H1 (cell line): ENCODE results near the gene TSPAN2. TPM values are rescaled to one million over a fixed set of nuclear protein-coding genes. Genes with fewer than 3 reads are reported as not detected.

Source experiments
- CTCF ChIA-PET: fragments of 300-600 bp; sonication (Branson Sonifier 250); formaldehyde crosslinking; loops from one replicate; lab custom pipeline; 2021; ENCODE audit not compliant: partially characterized antibody; lab: Charles Lee
- POLR2A ChIA-PET: fragments of 300-600 bp; sonication (Branson Sonifier 250); formaldehyde crosslinking; loops from one replicate; lab custom pipeline; 2021; ENCODE audit warnings: inconsistent platforms; ENCODE audit not compliant: partially characterized antibody; lab: Charles Lee
- DNase-seq, 2 experiments: peaks; one replicate each; pipeline versions ENCODE4 v3.0.0 to v3.0.0-alpha.2; 2010 to 2022; ENCODE audit warnings: low spot score in 2 of 2, low read depth in 1 of 2, mixed read lengths in 1 of 2
- FAIRE-seq: peaks from 2 replicates; lab custom pipeline; 2011; peaks lifted over from hg19 to GRCh38; lab: Jason Lieb, UNC
- H2AFZ ChIP-seq: 2 replicates; pipeline ENCODE4 v1.8.1; 2012; ENCODE audit warnings: low read length, inconsistent platforms
- H2AK5ac ChIP-seq: 2 replicates; pipeline ENCODE4 v1.6.1; 2013; ENCODE audit warnings: low read depth, low read length
- H2BK120ac ChIP-seq: replicated peaks from 2 replicates; pipeline ENCODE3; 2013; ENCODE audit warnings: low read depth, low read length, inconsistent platforms
- H2BK12ac ChIP-seq: 2 replicates; pipeline ENCODE4 v1.6.1; 2013; ENCODE audit warnings: low read depth, low read length
- H2BK15ac ChIP-seq: 2 replicates; pipeline ENCODE4 v1.6.1; 2013; ENCODE audit warnings: low read length
- H2BK20ac ChIP-seq: 2 replicates; pipeline ENCODE4 v1.6.1; 2013; ENCODE audit warnings: low read length
- H2BK5ac ChIP-seq: 2 replicates; pipeline ENCODE4 v1.6.1; 2013; ENCODE audit warnings: low read depth, low read length
- H3K14ac ChIP-seq: 2 replicates; pipeline ENCODE4 v1.6.1; 2013; ENCODE audit warnings: inconsistent platforms; ENCODE audit not compliant: insufficient read length
- H3K18ac ChIP-seq: 2 replicates; pipeline ENCODE4 v1.6.1; 2013; ENCODE audit warnings: low read length; ENCODE audit errors: extremely low read depth
- H3K23ac ChIP-seq: 2 replicates; pipeline ENCODE4 v1.6.1; 2013; ENCODE audit warnings: inconsistent platforms; ENCODE audit not compliant: insufficient read length
- H3K23me2 ChIP-seq: 2 replicates; pipeline ENCODE4 v1.6.1; 2013; ENCODE audit warnings: low read depth, low read length
- H3K27ac ChIP-seq: 2 replicates; pipeline ENCODE4 v1.6.1; 2011; ENCODE audit warnings: low read depth, low read length, inconsistent platforms
- H3K27me3 ChIP-seq, 4 experiments: replicated peaks in 1 of 4; 1 replicate in 1 of 4; 2 replicates in 3 of 4; pipeline versions ENCODE4 v1.6.1 to v1.8.1; 2011 to 2013; ENCODE audit warnings: low read length in 3 of 4, mild to moderate bottlenecking in 3 of 4, inconsistent platforms in 2 of 4, mixed read lengths in 2 of 4, moderate library complexity in 1 of 4; ENCODE audit not compliant: control insufficient read depth in 3 of 4, insufficient read depth in 3 of 4; ENCODE audit errors: extremely low read depth in 1 of 4
- H3K36me3 ChIP-seq, 4 experiments: 2 replicates each; pipeline versions ENCODE4 v1.6.1 to v1.8.1; 2011 to 2013; ENCODE audit warnings: mild to moderate bottlenecking in 4 of 4, low read length in 3 of 4, moderate library complexity in 2 of 4, control low read depth in 1 of 4, inconsistent platforms in 1 of 4; ENCODE audit not compliant: insufficient read depth in 4 of 4, control insufficient read depth in 2 of 4
- H3K4ac ChIP-seq: replicated peaks from 2 replicates; pipeline ENCODE3; 2013; ENCODE audit warnings: low read length, low read depth, mixed read lengths, inconsistent platforms; ENCODE audit not compliant: insufficient read length
- H3K4me1 ChIP-seq, 4 experiments: replicated peaks in 1 of 4; 1 replicate in 1 of 4; 2 replicates in 3 of 4; pipeline versions ENCODE4 v1.6.1 to v1.8.1; 2011 to 2013; ENCODE audit warnings: low read length in 3 of 4, inconsistent platforms in 2 of 4, mixed read lengths in 1 of 4; ENCODE audit not compliant: insufficient read depth in 4 of 4, control insufficient read depth in 3 of 4
- H3K4me2 ChIP-seq, 2 experiments: 2 replicates each; pipeline versions ENCODE4 v1.6.1 to v1.8.1; 2011 to 2013; ENCODE audit warnings: low read depth in 2 of 2, low read length in 2 of 2, control low read depth in 1 of 2, inconsistent platforms in 1 of 2, mild to moderate bottlenecking in 1 of 2; ENCODE audit not compliant: insufficient read depth in 1 of 2
- H3K4me3 ChIP-seq, 4 experiments: fragments of 200-600, 300-600 bp in 1 of 4; sonication (generic), shearing (Covaris generic), sonication (Bioruptor Twin) in 1 of 4; 2 replicates each; pipeline versions ENCODE4 v1.5.1 to v1.8.1; 2011 to 2016; ENCODE audit warnings: low read length in 4 of 4, low read depth in 3 of 4, control low read depth in 2 of 4, inconsistent platforms in 2 of 4, mild to moderate bottlenecking in 2 of 4, mixed read lengths in 1 of 4, moderate library complexity in 1 of 4; ENCODE audit not compliant: insufficient read depth in 2 of 4; ENCODE audit errors: extremely low read depth in 1 of 4
- H3K56ac ChIP-seq: replicated peaks from 2 replicates; pipeline ENCODE3; 2013; ENCODE audit warnings: low read depth, mild to moderate bottlenecking, mixed read lengths, low read length, inconsistent platforms; ENCODE audit not compliant: insufficient read length
- H3K79me1 ChIP-seq: 2 replicates; pipeline ENCODE4 v1.6.1; 2013; ENCODE audit warnings: low read depth, low read length, control low read depth
- H3K79me2 ChIP-seq, 2 experiments: 2 replicates each; pipeline versions ENCODE4 v1.6.1 to v1.8.1; 2012 to 2013; ENCODE audit warnings: low read length in 2 of 2, mild to moderate bottlenecking in 2 of 2, inconsistent platforms in 1 of 2; ENCODE audit not compliant: insufficient read depth in 2 of 2, control insufficient read depth in 1 of 2
- H3K9ac ChIP-seq, 4 experiments: replicated peaks in 1 of 4; 1 replicate in 1 of 4; 2 replicates in 3 of 4; pipeline versions ENCODE4 v1.6.1 to v1.8.1; 2011 to 2013; ENCODE audit warnings: low read depth in 3 of 4, low read length in 3 of 4, control low read depth in 2 of 4, mild to moderate bottlenecking in 2 of 4, moderate library complexity in 2 of 4, inconsistent platforms in 1 of 4; ENCODE audit errors: extremely low read depth in 1 of 4
- H3K9me3 ChIP-seq, 2 experiments: 2 replicates each; pipeline versions ENCODE4 v1.6.1 to v1.8.1; 2012 to 2013; ENCODE audit warnings: mild to moderate bottlenecking in 2 of 2, moderate library complexity in 2 of 2, control low read depth in 1 of 2, inconsistent platforms in 1 of 2, low read depth in 1 of 2, low read length in 1 of 2, mixed read lengths in 1 of 2; ENCODE audit not compliant: insufficient read depth in 2 of 2
- H4K20me1 ChIP-seq, 2 experiments: replicated peaks in 1 of 2; 2 replicates each; pipeline versions ENCODE3 to v1.8.1; 2011 to 2013; ENCODE audit warnings: inconsistent platforms in 2 of 2, low read length in 2 of 2, mild to moderate bottlenecking in 1 of 2; ENCODE audit not compliant: insufficient read depth in 2 of 2, control insufficient read depth in 1 of 2
- H4K5ac ChIP-seq: 2 replicates; pipeline ENCODE4 v1.6.1; 2013; ENCODE audit warnings: low read length, low read depth, mixed read lengths, inconsistent platforms; ENCODE audit not compliant: insufficient read length
- H4K8ac ChIP-seq: 2 replicates; pipeline ENCODE4 v1.8.0; 2013; ENCODE audit warnings: mild to moderate bottlenecking, moderate library complexity, low read length, inconsistent platforms; ENCODE audit not compliant: insufficient read depth; ENCODE audit errors: extremely low read depth
- H4K91ac ChIP-seq: replicated peaks from 2 replicates; pipeline ENCODE3; 2013; ENCODE audit warnings: low read length, mixed read lengths, inconsistent platforms; ENCODE audit not compliant: insufficient read length
- RFX5 ChIP-seq: IDR thresholded peaks from 2 replicates; pipeline ENCODE4 v1.6.1; 2011; ENCODE audit warnings: low read depth, low read length, improper control_type of control experiment, borderline replicate concordance
- RXRA ChIP-seq: IDR thresholded peaks from 2 replicates; pipeline ENCODE4 v1.6.1; 2011; ENCODE audit warnings: low read depth, mild to moderate bottlenecking, low read length, moderate library complexity; ENCODE audit not compliant: insufficient read depth
- SP4 ChIP-seq: IDR thresholded peaks from 2 replicates; pipeline ENCODE4 v1.6.1; 2012; ENCODE audit warnings: low read length, inconsistent platforms
- polyA plus RNA-seq, 7 experiments: library from polyadenylated mRNA; depleted of rRNA in 3 of 7; stranded (reverse) in 5 of 7; unstranded in 2 of 7; fragments of >200 nt in 5 of 7; fragments of 200-250 nt in 2 of 7; gene quantifications; 1 replicate in 5 of 7; 2 replicates in 1 of 7; 4 replicates in 1 of 7; pipeline versions ENCODE4 v1.2.1 to v1.2.3, GENCODE V29; 2011 to 2013; ENCODE audit warnings: missing spikeins in 2 of 7, mixed read lengths in 2 of 7
- total RNA-seq: library from RNA; stranded (reverse); fragmentation: NEBNext Ultra II Directional; extraction: Animal tissue kit (Norgen Biotek cat#: 25700); gene quantifications from 2 replicates; pipeline ENCODE4 v1.2.1, GENCODE V29; 2021

Gene TSPAN2
- total and polyA plus RNA-seq, 2 of the 8 experiments (the other 6 are each of a cell fraction or from before 2014, with no cell fraction given) = 7.4 to 14.2 TPM

DNA sequence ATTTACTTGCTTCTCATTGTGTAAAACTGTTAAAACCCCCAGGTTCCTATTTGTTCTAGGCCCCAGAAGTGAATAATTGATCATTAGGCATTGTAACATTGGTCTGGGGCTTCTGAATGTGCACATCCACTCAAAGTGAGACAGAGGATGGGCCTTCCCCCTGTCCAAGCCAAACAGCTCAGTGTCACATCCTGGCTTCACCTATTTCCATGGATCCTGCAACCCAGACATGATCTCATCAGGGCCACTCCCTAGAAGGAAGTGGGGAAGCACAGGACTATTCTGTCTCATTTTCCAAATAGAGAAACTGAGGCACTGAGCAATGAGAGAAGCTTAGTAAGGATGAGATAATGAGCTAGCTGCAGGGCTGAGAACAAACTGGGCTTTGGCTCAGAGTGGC, 47.4 kb upstream of the TSPAN2 start:
- Histone ChIP-seq H4K20me1 (no peaks in the 10 kb centered on the region), H3K36me3 (no peaks in the 10 kb centered on the region), H3K23ac (no peak overlapping the region), H3K23me2 (no peaks in the 10 kb centered on the region; the same call in 1 of the 2 replicates), H2AK5ac (no peak overlapping the region), H2BK5ac (no peak overlapping the region), H4K91ac (no peak overlapping the region), H3K18ac (no peak overlapping the region), H3K14ac (no peak overlapping the region), H2BK120ac (no peak overlapping the region), H3K79me2 (no peaks in the 10 kb centered on the region), H3K9me3 (no peaks in the 10 kb centered on the region), H2BK12ac (no peak overlapping the region), H2AFZ (no peak overlapping the region), H4K8ac (no peak overlapping the region), H3K4me2 (no peak overlapping the region), H3K9ac (no peak overlapping the region), H2BK20ac (no peak overlapping the region), H3K79me1 (no peaks in the 10 kb centered on the region), H3K27me3 (no peaks in the 10 kb centered on the region), H2BK15ac (no peak overlapping the region), H3K56ac (no peak overlapping the region), H4K5ac (no peak overlapping the region), H3K27ac (no peak overlapping the region), H3K4me3 (no peak overlapping the region), H3K4ac (no peak overlapping the region), H3K4me1 (peaks cover 0 to 2% (median 0%) of the 10 kb centered on the region in 4 experiments; a peak in 2 of 7 replicates)
- FAIRE-seq (no peak), DNase-seq (no peak)
- CTCF ChIA-PET = interaction anchor here (0.7 to 8.7 kb wide), 18 partner anchors 9 to 1448 kb away, joined by 3 to 125 read pairs (median 4); no protein-coding TSS in a partner anchor
- POLR2A ChIA-PET = no interaction called here
- TF ChIP-seq RXRA (no peak), SP4 (no peak), RFX5 (no peak)
